Keratinocyte (primary cell): ENCODE results near the gene MGLL. TPM values are rescaled to one million over a fixed set of nuclear protein-coding genes. Genes with fewer than 3 reads are reported as not detected.

ENCODE experiments used
- DNase-seq: peaks from one replicate; pipeline ENCODE4 v3.0.0-alpha.2; 2011; ENCODE audit warnings: low read depth, missing footprints, low spot score
- FAIRE-seq: peaks from 2 replicates; lab custom pipeline; 2011; peaks lifted over from hg19 to GRCh38; lab: Jason Lieb, UNC
- H2AFZ ChIP-seq: 2 replicates; pipeline ENCODE4 v1.6.0; 2012; ENCODE audit warnings: low read length, control low read depth, inconsistent platforms; ENCODE audit not compliant: control insufficient read depth
- H3K27ac ChIP-seq: 2 replicates; pipeline ENCODE4 v1.5.1; 2011; ENCODE audit warnings: low read length; ENCODE audit not compliant: control insufficient read depth, insufficient read depth
- H3K27me3 ChIP-seq: 3 replicates; pipeline ENCODE4 v1.6.0; 2011; ENCODE audit warnings: low read length; ENCODE audit not compliant: control insufficient read depth, insufficient read depth; ENCODE audit errors: extremely low read depth
- H3K36me3 ChIP-seq, 2 experiments: 2 replicates in 1 of 2; 3 replicates in 1 of 2; pipeline ENCODE4 v1.5.1; 2011; ENCODE audit warnings: low read length in 2 of 2, mild to moderate bottlenecking in 1 of 2; ENCODE audit not compliant: control insufficient read depth in 2 of 2, insufficient read depth in 2 of 2; ENCODE audit errors: extremely low read depth in 1 of 2
- H3K4me1 ChIP-seq: 3 replicates; pipeline ENCODE4 v1.5.1; 2011; ENCODE audit warnings: low read length; ENCODE audit not compliant: control insufficient read depth, insufficient read depth; ENCODE audit errors: extremely low read depth
- H3K4me2 ChIP-seq: 3 replicates; pipeline ENCODE4 v1.6.0; 2011; ENCODE audit warnings: low read depth, low read length; ENCODE audit not compliant: control insufficient read depth, insufficient read depth; ENCODE audit errors: extremely low read depth
- H3K4me3 ChIP-seq, 3 experiments: fragments of 200-600 bp in 1 of 3; sonication (generic) in 1 of 3; 2 replicates in 2 of 3; 3 replicates in 1 of 3; pipeline ENCODE4 v1.5.1; 2011 to 2016; ENCODE audit warnings: low read length in 3 of 3, mild to moderate bottlenecking in 3 of 3, control low read depth in 2 of 3, inconsistent platforms in 1 of 3, low read depth in 1 of 3, mixed read lengths in 1 of 3, mixed run types in 1 of 3, moderate library complexity in 1 of 3; ENCODE audit not compliant: control insufficient read depth in 2 of 3, insufficient read depth in 2 of 3; ENCODE audit errors: extremely low read depth in 1 of 3
- H3K79me2 ChIP-seq: 2 replicates; pipeline ENCODE4 v1.6.0; 2012; ENCODE audit warnings: low read length; ENCODE audit not compliant: control insufficient read depth, insufficient read depth
- H3K9ac ChIP-seq: 3 replicates; pipeline ENCODE4 v1.6.0; 2011; ENCODE audit warnings: low read length; ENCODE audit not compliant: control insufficient read depth, insufficient read depth; ENCODE audit errors: extremely low read depth
- H3K9me1 ChIP-seq: 3 replicates; pipeline ENCODE4 v1.6.0; 2011; ENCODE audit warnings: low read length; ENCODE audit not compliant: control insufficient read depth, insufficient read depth; ENCODE audit errors: extremely low read depth
- H3K9me3 ChIP-seq: 2 replicates; pipeline ENCODE4 v1.5.1; 2012; ENCODE audit warnings: low read depth, low read length; ENCODE audit not compliant: control insufficient read depth
- H4K20me1 ChIP-seq: 3 replicates; pipeline ENCODE4 v1.6.0; 2011; ENCODE audit warnings: low read length; ENCODE audit not compliant: control insufficient read depth, insufficient read depth; ENCODE audit errors: extremely low read depth
- CTCF ChIP-seq, 3 experiments: IDR thresholded peaks in 1 of 3; conservative IDR thresholded peaks in 1 of 3; optimal IDR thresholded peaks in 1 of 3; 2 replicates in 2 of 3; 3 replicates in 1 of 3; pipeline versions ENCODE3 to v1.5.1; 2011; ENCODE audit warnings: low read length in 3 of 3, mild to moderate bottlenecking in 3 of 3, moderate library complexity in 2 of 3, control low read depth in 1 of 3, inconsistent platforms in 1 of 3; ENCODE audit not compliant: insufficient read depth in 2 of 3; ENCODE audit errors: extremely low read depth in 1 of 3
- EZH2 ChIP-seq: IDR thresholded peaks from one replicate; pipeline ENCODE4 v1.6.1; 2012; ENCODE audit warnings: inconsistent platforms, mild to moderate bottlenecking, low read length, moderate library complexity
- dilution Hi-C: fragments of 300-500 bp; cut with MboI; formaldehyde crosslinking; loops from one replicate; pipeline ENCODE4 v1.7.0; 2020; ENCODE audit warnings: low sequenced_read_pairs; ENCODE audit not compliant: extremely low pct_ligation_motif_present
- polyA plus RNA-seq, 5 experiments: library from polyadenylated mRNA; depleted of rRNA in 3 of 5; stranded (reverse) in 3 of 5; stranded (forward) in 1 of 5; unstranded in 1 of 5; fragments of >200 nt; gene quantifications; 1 replicate in 1 of 5; 2 replicates in 3 of 5; 3 replicates in 1 of 5; pipeline versions ENCODE4 v1.2.1 to v1.2.3, GENCODE V29; 2011 to 2012; ENCODE audit warnings: missing spikeins in 2 of 5, low read depth in 1 of 5, low replicate concordance in 1 of 5

Gene MGLL
- polyA plus RNA-seq, 1 donor (not counting 4 experiments of a cell fraction or from before 2014, with no cell fraction given) = 17.8 TPM

- no peaks in the 10 kb centered on the region for H3K4me1 ChIP-seq
- H3K9me3 ChIP-seq = no peaks in the 10 kb centered on the region
- H3K9ac ChIP-seq = no peak overlapping the region
- no peak for FAIRE-seq
- dilution Hi-C loops = no loop called here
- TF ChIP-seq CTCF (optimal IDR thresholded peaks at IDR 0.05 in 1 of 3, IDR thresholded peaks at IDR 0.05 in 1 of 3, conservative IDR thresholded peaks at IDR 0.05 in 1 of 3; ENCODE audit: extremely low read depth in 1 of 3, insufficient read depth in 2 of 3, low read length in 3 of 3) (no peak), EZH2 (no peak)
- H3K27me3 ChIP-seq = no peaks in the 10 kb centered on the region
- no peaks in the 10 kb centered on the region for H4K20me1 ChIP-seq
- no peak overlapping the region for H3K27ac ChIP-seq
- H3K4me3 ChIP-seq = no peak overlapping the region
- no peak overlapping the region for H3K4me2 ChIP-seq
- no peak overlapping the region for H2AFZ ChIP-seq
- no peaks in the 10 kb centered on the region for H3K36me3 ChIP-seq
- no peak for DNase-seq
- no peaks in the 10 kb centered on the region for H3K79me2 ChIP-seq
- no peaks in the 10 kb centered on the region for H3K9me1 ChIP-seq
These were observed 161.6 kb downstream of the MGLL start for GRCh38 chr3:127660621-127661251.

- Histone ChIP-seq H3K4me2 (no peak overlapping the region), H4K20me1 (no peaks in the 10 kb centered on the region), H3K27ac (no peak overlapping the region), H3K79me2 (no peaks in the 10 kb centered on the region), H3K27me3 (no peaks in the 10 kb centered on the region), H3K4me1 (no peaks in the 10 kb centered on the region), H3K9me1 (no peaks in the 10 kb centered on the region), H3K9me3 (no peaks in the 10 kb centered on the region), H3K36me3 (no peaks in the 10 kb centered on the region), H3K9ac (no peak overlapping the region), H3K4me3 (no peak overlapping the region), H2AFZ (no peak overlapping the region)
- no peak for DNase-seq
- dilution Hi-C loops = no loop called here
- TF ChIP-seq CTCF (optimal IDR thresholded peaks at IDR 0.05 in 1 of 3, IDR thresholded peaks at IDR 0.05 in 1 of 3, conservative IDR thresholded peaks at IDR 0.05 in 1 of 3; ENCODE audit: extremely low read depth in 1 of 3, insufficient read depth in 2 of 3, low read length in 3 of 3) (no peak), EZH2 (no peak)
- no peak for FAIRE-seq
These were observed 164.1 kb downstream of the MGLL start for GRCh38 chr3:127658234-127658633.
